Heart right ventricle (tissue), 16 donors: Measurements from ENCODE around the gene FREY1. TPM values are rescaled to one million over a fixed set of nuclear protein-coding genes. Genes with fewer than 3 reads are reported as not detected.
"Not testable (repeated sequence)": the region's sequence is repeated elsewhere in the genome, so short reads cannot be mapped to it uniquely, and the experiment has no call there.

Experiments
- ATAC-seq, 8 donors: fragments of 200-7000 bp; cut with Tn5 transposase; one replicate each; pipeline ENCODE4 v1.9.1; 2020; ENCODE audit warnings: mild to moderate bottlenecking in 8 of 8, moderate library complexity in 8 of 8, moderate number of reproducible peaks in 1 of 8
- DNase-seq, 2 donors: peaks; one replicate each; pipeline ENCODE4 v3.0.0-alpha.2; 2020
- H3K27ac ChIP-seq, 10 donors: fragments of 200-600 bp; sonication (generic) in 2 of 10; one replicate each; pipeline versions ENCODE4 v1.5.0 to v1.8.0; 2020 to 2022; ENCODE audit warnings: mild to moderate bottlenecking in 3 of 10
- H3K27me3 ChIP-seq, 7 donors: fragments of 200-600 bp; one replicate each; pipeline ENCODE4 v1.8.0; 2021 to 2022; ENCODE audit warnings: mild to moderate bottlenecking in 2 of 7
- H3K36me3 ChIP-seq, 9 donors: fragments of 200-600 bp; sonication (generic) in 1 of 9; one replicate each; pipeline versions ENCODE4 v1.5.0 to v1.8.0; 2020 to 2022; ENCODE audit warnings: mild to moderate bottlenecking in 2 of 9
- H3K4me1 ChIP-seq, 9 donors: fragments of 200-600 bp; sonication (generic) in 1 of 9; one replicate each; pipeline versions ENCODE4 v1.5.0 to v1.8.0; 2020 to 2022; ENCODE audit warnings: mild to moderate bottlenecking in 4 of 9
- H3K4me3 ChIP-seq, 10 donors: fragments of 200-600 bp; sonication (generic) in 2 of 10; one replicate each; pipeline versions ENCODE4 v1.5.0 to v1.8.0; 2020 to 2022; ENCODE audit warnings: mild to moderate bottlenecking in 7 of 10, moderate library complexity in 2 of 10
- H3K9me3 ChIP-seq, 11 donors: fragments of 200-600 bp in 10 of 11; sonication (generic) in 2 of 11; one replicate each; pipeline versions ENCODE4 v1.5.0 to v1.8.0; 2013 to 2022; ENCODE audit warnings: mild to moderate bottlenecking in 2 of 11, control low read depth in 1 of 11, moderate library complexity in 1 of 11
- WGBS, 2 donors: extraction: QIAGEN DNeasy Blood & Tissue Kit; methylation state at CpG; one replicate each; pipeline ENCODE4 v1.1.7; 2013; ENCODE audit warnings: inconsistent platforms in 1 of 2; 5-methylcytosine and 5-hydroxymethylcytosine counted together
- intact Hi-C, 10 donors: fragments of 100-400 bp; cut with DNase I; formaldehyde crosslinking; loops; one replicate each; pipeline versions ENCODE4 v1.11.1 to v1.14.2; 2022
- polyA plus RNA-seq, 2 donors: library from polyadenylated mRNA; stranded (reverse); fragments of 200-250 nt; gene quantifications; one replicate each; pipeline ENCODE4 v1.2.3, GENCODE V29; 2013
- total RNA-seq, 10 donors: library from RNA; stranded (reverse); fragmentation: NEBNext Ultra II Directional in 3 of 10; extraction: Animal tissue kit (Norgen Biotek cat#: 25700) in 3 of 10; gene quantifications; one replicate each; pipeline versions ENCODE4 v1.2.1 to v1.2.4, GENCODE V29; 2021 to 2023
- TF ChIP-seq, protein P1 (sequence below), 9 donors: fragments of 200-600 bp; sonication (generic) in 2 of 9; IDR thresholded peaks; one replicate each; pipeline versions ENCODE4 v1.5.0 to v1.8.0; 2021 to 2022; ENCODE audit warnings: antibody characterized with exemption in 9 of 9, mild to moderate bottlenecking in 5 of 9, moderate library complexity in 1 of 9
- donor health status: Arrhythmogenic right ventricular cardiomyopathy.
- donor health status: ischemic (EF 13 %, LVEDD 7.1; RV severe dilation, severe dysfunction).
- donor health status: healthy with polysubstance abuse.
- donor health status: DM: no; HTN: yes; CAD: no.
- donor health status: DM: no; HTN: no; CAD: no.
- donor health status: ischemic (EF 25% LVEDD 6.9; RV normal size, moderate dysfunction).
- donor health status: ischemic (EF 25% LVEDD 5.7; RV mildly dilated, moderate dysfunction).
- donor health status: healthy.
- donor health status: DM: yes; HTN: yes; CAD: no.
- donor health status: Ischemic cardiomyopathy.
- donor health status: ischemic (EF 35%, LVEDD 5.7; RV mildly dilated, moderate dysfunction).
- donor health status: nonischemic (EF 11% LVEDD 7.7; RV severe dilation, severe dysfunction).
- donor health status: DM: yes; HTN: yes; CAD: no.
- donor health status: PGD.
- donor health status: ischemic (EF 29% LVEDD 5.4; RV normal size, mild dysfunction).
- donor health status: nonischemic (EF 23%, LVEDD 6.1; RV moderate dilation, normal function).

The FREY1 gene
- total and polyA plus RNA-seq, 12 donors = 0.22 to 0.59 (median 0.39) TPM; not detected in 7

DNA sequence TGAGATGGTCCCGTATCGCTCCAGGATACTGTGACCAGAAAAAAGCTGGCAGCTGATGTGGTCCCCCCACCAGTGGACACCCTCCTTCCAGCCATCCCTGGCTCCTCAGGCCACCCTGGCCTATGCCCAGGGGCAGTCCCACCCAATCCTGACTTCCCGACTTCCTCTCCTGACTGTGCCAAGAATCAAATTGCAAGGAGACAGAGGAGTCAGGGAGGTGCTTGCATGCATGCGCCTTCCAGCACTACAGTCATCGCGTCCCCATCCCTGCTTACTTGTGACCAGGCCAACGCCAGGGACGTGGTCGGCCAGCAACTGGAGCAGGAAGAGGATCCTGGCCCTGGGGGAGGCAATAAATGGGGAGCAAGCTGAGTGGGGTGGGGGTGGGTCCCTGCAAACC is 3.6 kb upstream of the FREY1 start:
- H3K4me3 ChIP-seq = no peak overlapping the region
- H3K36me3 ChIP-seq = peaks cover 0 to 68% (median 48%) of the 10 kb centered on the region in 9 donors
- H3K27me3 ChIP-seq = no peaks in the 10 kb centered on the region
- DNase-seq (no peak), ATAC-seq (no peak)
- no peak overlapping the region for H3K27ac ChIP-seq
- WGBS, 2 donors = 66 to 85% methylated on average over 9 of the region's 9 CpGs
- intact Hi-C loops = no loop called here
- TF ChIP-seq, protein P1, sequence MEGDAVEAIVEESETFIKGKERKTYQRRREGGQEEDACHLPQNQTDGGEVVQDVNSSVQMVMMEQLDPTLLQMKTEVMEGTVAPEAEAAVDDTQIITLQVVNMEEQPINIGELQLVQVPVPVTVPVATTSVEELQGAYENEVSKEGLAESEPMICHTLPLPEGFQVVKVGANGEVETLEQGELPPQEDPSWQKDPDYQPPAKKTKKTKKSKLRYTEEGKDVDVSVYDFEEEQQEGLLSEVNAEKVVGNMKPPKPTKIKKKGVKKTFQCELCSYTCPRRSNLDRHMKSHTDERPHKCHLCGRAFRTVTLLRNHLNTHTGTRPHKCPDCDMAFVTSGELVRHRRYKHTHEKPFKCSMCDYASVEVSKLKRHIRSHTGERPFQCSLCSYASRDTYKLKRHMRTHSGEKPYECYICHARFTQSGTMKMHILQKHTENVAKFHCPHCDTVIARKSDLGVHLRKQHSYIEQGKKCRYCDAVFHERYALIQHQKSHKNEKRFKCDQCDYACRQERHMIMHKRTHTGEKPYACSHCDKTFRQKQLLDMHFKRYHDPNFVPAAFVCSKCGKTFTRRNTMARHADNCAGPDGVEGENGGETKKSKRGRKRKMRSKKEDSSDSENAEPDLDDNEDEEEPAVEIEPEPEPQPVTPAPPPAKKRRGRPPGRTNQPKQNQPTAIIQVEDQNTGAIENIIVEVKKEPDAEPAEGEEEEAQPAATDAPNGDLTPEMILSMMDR (IDR thresholded peaks at IDR 0.05) = no peak
- H3K9me3 ChIP-seq = no peaks in the 10 kb centered on the region
- H3K4me1 ChIP-seq = peaks cover 0 to 4% (median 0%) of the 10 kb centered on the region in 9 donors

DNA sequence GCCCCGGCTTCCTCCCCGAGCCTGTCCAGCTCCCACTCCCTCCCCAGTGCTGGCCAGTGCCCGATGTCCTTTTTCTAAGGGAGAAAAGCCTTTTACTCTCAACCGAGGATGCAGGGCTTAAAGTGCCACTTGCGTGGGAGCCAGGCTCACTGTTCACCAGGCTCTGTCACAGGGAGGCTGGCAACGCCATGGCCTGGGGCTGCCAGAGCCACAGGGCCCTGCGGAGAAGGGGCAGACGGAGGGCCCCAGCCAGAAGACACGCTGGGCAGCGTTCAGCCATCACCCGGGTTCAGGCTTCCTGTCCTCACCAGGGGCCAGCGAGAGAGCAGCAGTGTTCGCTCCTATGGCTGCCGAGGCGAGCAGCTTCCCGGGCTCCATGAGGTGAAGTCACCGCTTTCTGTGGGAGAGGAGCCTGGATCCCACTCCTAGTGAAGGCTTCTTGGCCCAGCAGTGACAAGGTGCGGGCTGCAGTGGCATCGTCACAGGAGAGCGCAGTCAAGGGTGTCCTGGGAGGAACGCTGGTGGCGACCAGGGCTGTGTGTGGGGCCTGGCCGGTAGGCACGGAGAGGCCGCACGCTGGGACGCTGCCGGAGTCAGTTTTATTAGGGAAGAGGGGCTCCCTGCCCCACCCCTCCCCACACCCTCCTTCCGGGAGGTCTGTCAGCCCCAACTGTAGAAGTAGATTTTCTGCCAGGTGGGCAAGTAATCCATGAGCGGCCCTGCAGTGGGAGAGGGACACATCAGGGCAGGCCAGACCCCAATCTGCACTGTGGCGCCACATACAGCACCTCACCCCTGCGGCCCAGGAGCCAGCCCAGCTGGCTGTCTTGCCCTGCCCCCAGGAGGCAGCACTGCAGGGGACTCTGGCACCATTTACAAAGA is 2.8 kb upstream of the FREY1 start:
- TF ChIP-seq, protein P1 (IDR thresholded peaks at IDR 0.05) = no peak
- ATAC-seq = no peak
- intact Hi-C loops = no loop called here
- 88 to 93% methylated on average over 32 of the region's 32 CpGs for WGBS, 2 donors
- H3K4me3 ChIP-seq = no peak overlapping the region
- peaks cover 0 to 64% (median 44%) of the 10 kb centered on the region in 9 donors for H3K36me3 ChIP-seq
- H3K27ac ChIP-seq = no peak overlapping the region
- H3K9me3 ChIP-seq = no peaks in the 10 kb centered on the region
- H3K27me3 ChIP-seq = no peaks in the 10 kb centered on the region
- no peak for DNase-seq
- peaks cover 0 to 4% (median 0%) of the 10 kb centered on the region in 9 donors for H3K4me1 ChIP-seq

DNA sequence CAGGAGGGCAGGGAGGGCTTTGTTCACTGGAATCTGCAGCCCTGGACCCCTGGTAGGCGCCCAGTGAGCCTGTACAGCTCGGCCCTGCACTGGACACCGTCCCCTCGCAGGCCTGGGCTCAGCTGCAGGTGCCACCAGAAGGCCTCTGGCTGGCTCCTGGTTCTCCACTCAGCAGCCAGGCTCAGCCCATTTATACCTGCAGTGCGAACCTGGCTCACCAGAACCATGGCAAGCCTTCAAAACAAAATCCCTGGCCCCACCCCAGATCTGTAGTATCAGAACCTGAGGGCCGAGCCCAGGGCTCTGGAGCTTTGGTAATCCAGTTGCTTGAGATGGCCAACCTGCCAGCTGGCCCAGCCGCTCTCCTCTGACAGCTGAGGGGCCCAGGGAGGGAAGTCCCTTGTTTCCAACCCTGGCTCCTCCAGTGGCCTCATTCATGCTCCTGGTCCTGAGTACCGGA is 870 bp upstream of the FREY1 start:
- Histone ChIP-seq H3K4me3 (no peak overlapping the region), H3K27ac (no peak overlapping the region), H3K27me3 (no peaks in the 10 kb centered on the region), H3K9me3 (no peaks in the 10 kb centered on the region), H3K4me1 (peaks cover 0 to 4% (median 0%) of the 10 kb centered on the region in 9 donors), H3K36me3 (peaks cover 0 to 64% (median 25%) of the 10 kb centered on the region in 9 donors)
- TF ChIP-seq, protein P1 (IDR thresholded peaks at IDR 0.05) = no peak
- 65 to 70% methylated on average over 8 of the region's 8 CpGs for WGBS, 2 donors
- intact Hi-C loops = no loop called here
- no peak for DNase-seq
- peak in 2 of 8 donors; percentile 4 for ATAC-seq

DNA sequence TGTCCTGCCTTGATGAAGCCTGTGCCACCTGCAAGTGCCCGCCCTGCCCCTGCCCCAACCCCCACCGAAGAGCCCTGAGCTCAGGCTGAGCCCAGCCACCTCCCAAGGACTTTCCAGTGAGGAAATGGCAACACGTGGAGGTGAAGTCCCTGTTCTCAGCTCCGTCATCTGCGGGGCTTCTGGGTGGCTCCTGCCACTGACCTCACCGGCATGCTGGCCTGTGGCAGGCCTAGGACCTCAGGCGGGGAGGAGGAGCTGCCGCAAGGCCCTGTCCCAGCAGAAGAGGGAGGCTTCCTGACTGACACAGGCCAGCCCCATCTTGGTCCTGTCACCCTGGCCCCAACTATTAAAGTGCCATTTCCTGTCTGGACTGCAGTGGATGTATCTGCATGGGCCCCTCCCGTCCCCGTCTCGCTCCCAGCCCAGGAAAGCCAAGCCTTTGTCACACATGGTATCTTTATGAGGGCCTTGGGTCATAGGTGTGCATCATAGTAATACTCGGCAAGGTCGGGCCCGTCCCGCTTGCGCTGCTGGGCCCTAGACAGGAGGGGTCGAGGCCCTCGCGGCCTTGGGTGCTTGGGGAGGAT is 882 bp downstream of the FREY1 start:
- Histone ChIP-seq H3K27ac (no peak overlapping the region), H3K4me1 (peaks cover 0 to 10% (median 2%) of the 10 kb centered on the region in 9 donors), H3K27me3 (peaks cover 0 to 6% (median 0%) of the 10 kb centered on the region in 7 donors), H3K9me3 (no peaks in the 10 kb centered on the region), H3K4me3 (no peak overlapping the region), H3K36me3 (peaks cover 0 to 53% (median 7%) of the 10 kb centered on the region in 9 donors)
- TF ChIP-seq, protein P1 (IDR thresholded peaks at IDR 0.05) = no peak
- ATAC-seq (no peak), DNase-seq (no peak)
- intact Hi-C loops = no loop called here
- 64 to 76% methylated on average over 19 of the region's 19 CpGs for WGBS, 2 donors

DNA sequence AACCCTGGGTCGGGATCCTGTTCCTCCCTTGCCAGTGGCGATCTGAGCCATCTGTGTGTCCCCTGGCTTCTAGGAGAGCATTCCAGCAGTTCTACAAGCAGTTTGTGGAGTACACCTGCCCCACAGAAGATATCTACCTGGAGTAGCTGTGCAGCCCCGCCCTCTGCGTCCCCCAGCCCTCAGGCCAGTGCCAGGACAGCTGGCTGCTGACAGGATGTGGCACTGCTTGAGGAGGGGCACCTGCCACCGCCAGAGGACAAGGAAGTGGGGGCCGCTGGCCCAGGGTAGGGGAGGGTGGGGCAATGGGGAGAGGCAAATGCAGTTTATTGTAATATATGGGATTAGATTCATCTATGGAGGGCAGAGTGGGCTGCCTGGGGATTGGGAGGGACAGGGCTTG is 1.5 kb downstream of the FREY1 start:
- H3K27ac ChIP-seq, ATAC-seq, intact Hi-C loops, H3K9me3 ChIP-seq, H3K4me3 ChIP-seq, DNase-seq: not testable (repeated sequence)
- H3K4me1 ChIP-seq = peaks cover 5 to 16% (median 8%) of the 10 kb centered on the region in 9 donors
- 84 to 88% methylated on average over 6 of the region's 6 CpGs for WGBS, 2 donors
- H3K27me3 ChIP-seq = peaks cover 0 to 12% (median 0%) of the 10 kb centered on the region in 7 donors
- H3K36me3 ChIP-seq = peaks cover 0 to 47% (median 1%) of the 10 kb centered on the region in 9 donors
